Uterus (tissue), 4 donors: ENCODE results near the gene CYP3A5. TPM values are rescaled to one million over a fixed set of nuclear protein-coding genes. Genes with fewer than 3 reads are reported as not detected.

ENCODE experiments used
- DNase-seq, 2 donors: peaks; one replicate each; pipeline ENCODE4 v3.0.0-alpha.2; 2019 to 2020
- H3K27ac ChIP-seq, 2 donors: fragments of 200-600 bp; sonication (generic); 1 replicate in 1 of 2; 2 replicates in 1 of 2; pipeline ENCODE4 v1.5.1; 2016 to 2018
- H3K27me3 ChIP-seq, 2 donors: fragments of 200-600 bp; sonication (generic); one replicate each; pipeline ENCODE4 v1.5.1; 2018 to 2019; ENCODE audit warnings: control low read depth in 1 of 2
- H3K36me3 ChIP-seq, 2 donors: fragments of 200-600 bp; sonication (generic); one replicate each; pipeline ENCODE4 v1.5.1; 2019; ENCODE audit warnings: control low read depth in 1 of 2
- H3K4me1 ChIP-seq, 2 donors: fragments of 200-600 bp; sonication (generic); one replicate each; pipeline ENCODE4 v1.5.1; 2018 to 2019; ENCODE audit warnings: control low read depth in 1 of 2
- H3K4me3 ChIP-seq, 2 donors: fragments of 200-600 bp; sonication (generic); 1 replicate in 1 of 2; 2 replicates in 1 of 2; pipeline ENCODE4 v1.5.1; 2018 to 2019; ENCODE audit warnings: mild to moderate bottlenecking in 1 of 2
- H3K9me3 ChIP-seq, 2 donors: fragments of 200-600 bp; sonication (generic); one replicate each; pipeline ENCODE4 v1.5.1; 2019; ENCODE audit warnings: control low read depth in 1 of 2
- POLR2A ChIP-seq, 2 donors: fragments of 450-650 bp; IDR thresholded peaks; one replicate each; pipeline ENCODE4 v1.6.1; 2016; ENCODE audit warnings: antibody characterized with exemption in 2 of 2, mild to moderate bottlenecking in 1 of 2, moderate library complexity in 1 of 2
- intact Hi-C: fragments of 100-400 bp; cut with DNase I; formaldehyde crosslinking; loops from one replicate; pipeline ENCODE4 v1.15.1; 2023; ENCODE audit warnings: low total_unique reads
- total RNA-seq, 4 donors: library from RNA; depleted of rRNA in 3 of 4; stranded (reverse); fragments of >200 nt in 3 of 4; gene quantifications; one replicate each; pipeline versions ENCODE4 v1.1.0 to v1.2.4, GENCODE V29; 2014 to 2023
- TF ChIP-seq, protein P1 (sequence below), 4 experiments: fragments of 200-600 bp in 2 of 4; fragments of 450-650 bp in 2 of 4; sonication (generic) in 2 of 4; IDR thresholded peaks; one replicate each; pipeline ENCODE4 v1.5.1; 2016 to 2019; ENCODE audit warnings: antibody characterized with exemption in 4 of 4, mild to moderate bottlenecking in 2 of 4, moderate library complexity in 1 of 4
- donor health status: DM: yes; HTN: yes; CAD: no.

Gene CYP3A5
- total RNA-seq, 4 donors from 2014 or later: 0.51 to 17.3 (median 4.4) TPM; not detected in 1

DNA sequence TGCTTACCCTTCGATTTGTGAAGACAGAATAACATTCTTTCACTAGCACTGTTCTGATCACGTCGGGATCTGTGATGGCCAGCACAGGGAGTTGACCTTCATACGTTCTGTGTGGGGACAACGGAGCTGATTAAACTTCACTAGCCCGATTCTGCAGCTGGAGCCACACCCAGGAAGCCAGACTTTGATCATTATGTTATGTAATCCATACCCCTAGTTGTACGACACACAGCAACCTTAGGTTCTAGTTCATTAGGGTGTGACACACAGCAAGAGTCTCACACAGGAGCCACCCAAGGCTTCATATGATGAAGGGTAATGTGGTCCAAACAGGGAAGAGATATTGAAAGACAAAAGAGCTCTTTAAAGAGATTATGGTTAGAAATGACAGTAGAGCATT lies 7.2 kb downstream of the CYP3A5 start:
- no peaks in the 10 kb centered on the region for H3K9me3 ChIP-seq
- H3K27ac ChIP-seq: no peak overlapping the region
- DNase-seq: no peak
- no peak overlapping the region for H3K4me3 ChIP-seq
- no peaks in the 10 kb centered on the region for H3K4me1 ChIP-seq
- TF ChIP-seq, protein P1, sequence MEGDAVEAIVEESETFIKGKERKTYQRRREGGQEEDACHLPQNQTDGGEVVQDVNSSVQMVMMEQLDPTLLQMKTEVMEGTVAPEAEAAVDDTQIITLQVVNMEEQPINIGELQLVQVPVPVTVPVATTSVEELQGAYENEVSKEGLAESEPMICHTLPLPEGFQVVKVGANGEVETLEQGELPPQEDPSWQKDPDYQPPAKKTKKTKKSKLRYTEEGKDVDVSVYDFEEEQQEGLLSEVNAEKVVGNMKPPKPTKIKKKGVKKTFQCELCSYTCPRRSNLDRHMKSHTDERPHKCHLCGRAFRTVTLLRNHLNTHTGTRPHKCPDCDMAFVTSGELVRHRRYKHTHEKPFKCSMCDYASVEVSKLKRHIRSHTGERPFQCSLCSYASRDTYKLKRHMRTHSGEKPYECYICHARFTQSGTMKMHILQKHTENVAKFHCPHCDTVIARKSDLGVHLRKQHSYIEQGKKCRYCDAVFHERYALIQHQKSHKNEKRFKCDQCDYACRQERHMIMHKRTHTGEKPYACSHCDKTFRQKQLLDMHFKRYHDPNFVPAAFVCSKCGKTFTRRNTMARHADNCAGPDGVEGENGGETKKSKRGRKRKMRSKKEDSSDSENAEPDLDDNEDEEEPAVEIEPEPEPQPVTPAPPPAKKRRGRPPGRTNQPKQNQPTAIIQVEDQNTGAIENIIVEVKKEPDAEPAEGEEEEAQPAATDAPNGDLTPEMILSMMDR (IDR thresholded peaks at IDR 0.05): no peak
- no peak for TF ChIP-seq POLR2A (IDR thresholded peaks at IDR 0.05)
- H3K36me3 ChIP-seq: no peaks in the 10 kb centered on the region
- intact Hi-C loops: no loop called here
- no peaks in the 10 kb centered on the region for H3K27me3 ChIP-seq

DNA sequence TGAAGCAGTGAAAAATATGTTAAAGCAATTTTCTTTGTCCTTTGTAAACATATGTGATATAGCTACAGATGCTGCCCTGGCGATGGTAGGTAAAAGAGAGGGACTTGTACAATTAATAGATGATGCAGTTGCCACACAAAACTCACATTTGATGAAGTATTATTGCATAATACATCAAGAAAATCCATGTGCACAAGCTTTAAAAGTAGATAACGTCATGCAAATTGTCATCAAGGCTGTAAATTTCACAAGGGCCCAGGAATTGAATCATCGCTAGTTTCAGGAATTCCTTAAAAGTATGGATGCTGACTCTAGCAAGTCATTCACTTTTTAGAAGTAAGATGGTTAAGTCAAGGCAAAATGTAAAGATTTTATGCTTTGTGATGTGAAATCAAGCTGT lies 10.0 kb downstream of the CYP3A5 start:
- no peak for DNase-seq
- intact Hi-C loops: no loop called here
- no peaks in the 10 kb centered on the region for H3K9me3 ChIP-seq
- no peak overlapping the region for H3K27ac ChIP-seq
- no peak overlapping the region for H3K4me3 ChIP-seq
- H3K4me1 ChIP-seq: no peaks in the 10 kb centered on the region
- TF ChIP-seq, protein P1 (IDR thresholded peaks at IDR 0.05): no peak
- TF ChIP-seq POLR2A (IDR thresholded peaks at IDR 0.05): no peak
- H3K36me3 ChIP-seq: no peaks in the 10 kb centered on the region
- H3K27me3 ChIP-seq: no peaks in the 10 kb centered on the region

DNA sequence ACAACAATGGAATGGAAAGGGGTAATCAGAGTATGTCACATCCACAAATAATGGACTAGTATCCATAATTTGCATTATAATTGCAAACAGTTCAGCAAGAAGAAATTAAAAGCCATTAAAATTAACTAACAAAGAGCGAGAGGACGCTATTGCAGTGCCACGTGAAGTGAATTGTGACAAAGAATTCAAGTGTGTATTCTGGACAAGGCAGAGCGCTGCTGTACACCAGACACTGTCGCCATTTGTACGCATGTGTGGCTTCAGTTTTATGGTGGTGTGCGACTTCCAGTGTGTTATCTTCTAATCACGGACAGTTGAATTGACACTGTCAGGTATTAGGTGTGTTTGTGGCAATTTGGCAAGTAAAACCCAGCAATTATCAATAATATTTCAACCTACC lies 11.3 kb downstream of the CYP3A5 start:
- Histone ChIP-seq H3K36me3 (no peaks in the 10 kb centered on the region), H3K27ac (no peak overlapping the region), H3K4me1 (no peaks in the 10 kb centered on the region), H3K27me3 (no peaks in the 10 kb centered on the region), H3K4me3 (no peak overlapping the region), H3K9me3 (no peaks in the 10 kb centered on the region)
- TF ChIP-seq, protein P1 (IDR thresholded peaks at IDR 0.05): no peak
- no peak for TF ChIP-seq POLR2A (IDR thresholded peaks at IDR 0.05)
- intact Hi-C loops: no loop called here
- no peak for DNase-seq

DNA sequence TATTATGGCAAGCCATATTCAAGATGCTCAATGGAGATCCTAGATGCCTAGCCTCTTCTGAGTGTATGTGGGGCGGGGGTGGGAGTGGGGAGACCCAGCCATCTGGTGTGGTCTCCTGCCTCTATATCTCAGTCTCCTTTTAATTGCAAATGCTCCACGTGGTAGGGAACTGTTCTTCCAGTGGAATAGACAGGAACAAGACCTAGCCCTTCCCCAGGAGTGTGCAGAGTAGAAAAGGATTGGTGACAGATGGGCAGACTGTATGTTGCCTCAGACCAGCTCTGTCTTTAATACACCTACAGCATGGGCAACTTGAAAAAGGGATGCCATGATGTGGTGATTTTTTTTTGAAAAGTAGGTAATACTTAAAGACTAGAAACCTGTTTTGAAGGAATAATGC lies 12.6 kb downstream of the CYP3A5 start:
- Histone ChIP-seq H3K4me1 (no peaks in the 10 kb centered on the region), H3K27me3 (no peaks in the 10 kb centered on the region), H3K27ac (no peak overlapping the region), H3K9me3 (no peaks in the 10 kb centered on the region), H3K36me3 (no peaks in the 10 kb centered on the region), H3K4me3 (no peak overlapping the region)
- intact Hi-C loops: no loop called here
- TF ChIP-seq, protein P1 (IDR thresholded peaks at IDR 0.05): no peak
- no peak for TF ChIP-seq POLR2A (IDR thresholded peaks at IDR 0.05)
- no peak for DNase-seq

DNA sequence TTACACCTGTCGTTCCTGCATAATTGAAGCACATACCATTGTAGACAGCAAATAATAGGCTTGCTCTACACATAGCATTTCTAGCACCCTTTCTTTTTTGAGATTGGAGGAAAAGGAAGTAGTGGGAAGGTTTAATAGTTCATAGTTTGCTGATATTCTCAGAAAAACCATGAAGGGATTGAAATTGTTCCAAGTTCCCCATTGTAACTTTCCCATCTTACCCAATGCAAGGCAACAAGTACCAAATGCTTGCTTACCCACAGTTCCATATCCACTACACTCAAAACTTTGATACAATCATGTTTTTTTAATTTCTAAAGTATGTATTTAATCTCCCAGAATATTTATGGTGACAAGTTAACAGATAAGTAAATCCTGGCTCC lies 13.8 kb downstream of the CYP3A5 start:
- Histone ChIP-seq H3K4me3 (no peak overlapping the region), H3K4me1 (no peaks in the 10 kb centered on the region), H3K36me3 (no peaks in the 10 kb centered on the region), H3K27me3 (no peaks in the 10 kb centered on the region), H3K27ac (no peak overlapping the region), H3K9me3 (no peaks in the 10 kb centered on the region)
- intact Hi-C loops: no loop called here
- TF ChIP-seq, protein P1 (IDR thresholded peaks at IDR 0.05): no peak
- TF ChIP-seq POLR2A (IDR thresholded peaks at IDR 0.05): no peak
- no peak for DNase-seq
